ENCODE data around the gene HMGN3. TPM values are rescaled to one million over a fixed set of nuclear protein-coding genes. Genes with fewer than 3 reads are reported as not detected.

Gene HMGN3
- polyA plus RNA-seq, 1 of the 3 experiments (the other 2 are of a cell fraction) = 64.5 TPM

GRCh38 chr6:79249136-79249535 is 14.7 kb upstream of the HMGN3 start:
- H3K9ac ChIP-seq = no peak overlapping the region

GRCh38 chr6:79246891-79247290 is 12.4 kb upstream of the HMGN3 start:
- DNase-seq = no peak
- H3K27me3 ChIP-seq (ENCODE audit: insufficient read depth) = no peaks in the 10 kb centered on the region
- no peak for TF ChIP-seq FOXM1 (IDR thresholded peaks at IDR 0.05; ENCODE audit: low read depth)
- no peak for TF ChIP-seq EP300 (IDR thresholded peaks at IDR 0.05; ENCODE audit: borderline replicate concordance in 1 of 2, low read depth in 1 of 2, low read length in 1 of 2)
- TF ChIP-seq ELF1 (IDR thresholded peaks at IDR 0.05) = no peak
- TF ChIP-seq MAX (IDR thresholded peaks at IDR 0.05; ENCODE audit: low read depth) = no peak
- TF ChIP-seq MXI1 (IDR thresholded peaks at IDR 0.05; ENCODE audit: low read depth, low read length) = no peak
- TF ChIP-seq TEAD4 (IDR thresholded peaks at IDR 0.05; ENCODE audit: borderline replicate concordance, insufficient read depth) = no peak
- no peak for TF ChIP-seq TCF12 (IDR thresholded peaks at IDR 0.05)
- TF ChIP-seq RCOR1 (IDR thresholded peaks at IDR 0.05; ENCODE audit: low read length) = no peak
- TF ChIP-seq SIN3A (IDR thresholded peaks at IDR 0.05; ENCODE audit: borderline replicate concordance, low read depth, low read length) = no peak
- no peak for TF ChIP-seq FOSL2 (IDR thresholded peaks at IDR 0.05; ENCODE audit: borderline replicate concordance, low read depth)
- CTCF ChIA-PET = no interaction called here
- H3K9me2 ChIP-seq = no peaks in the 10 kb centered on the region
- no peaks in the 10 kb centered on the region for H3K79me2 ChIP-seq (ENCODE audit: insufficient read depth)
- H3F3A ChIP-seq (replicated peaks; ENCODE audit: insufficient read depth) = no peaks in the 10 kb centered on the region
- no peaks in the 10 kb centered on the region for H3K9me3 ChIP-seq
- H3K4me2 ChIP-seq = no peak overlapping the region
- H3K4me3 ChIP-seq (ENCODE audit: low read depth in 2 of 2, low read length in 1 of 2) = no peak overlapping the region
- no peak overlapping the region for H3K9ac ChIP-seq
- H3K27ac ChIP-seq (ENCODE audit: low read depth in 2 of 2, low read length in 1 of 2) = no peak overlapping the region
- H2AFZ ChIP-seq (ENCODE audit: low read depth) = no peak overlapping the region
- POLR2A ChIA-PET = no interaction called here
- no peaks in the 10 kb centered on the region for H4K20me1 ChIP-seq (ENCODE audit: insufficient read depth)
- no peaks in the 10 kb centered on the region for H3K4me1 ChIP-seq (ENCODE audit: control insufficient read depth in 1 of 2, insufficient read depth in 2 of 2, low read depth in 1 of 2, low read length in 1 of 2)
- no peaks in the 10 kb centered on the region for H3K36me3 ChIP-seq (replicated peaks in 1 of 2; ENCODE audit: control insufficient read depth in 1 of 2, insufficient read depth in 2 of 2, low read length in 1 of 2)

More at GRCh38 chr6:79249136-79249535, 14.7 kb upstream of the HMGN3 start:
- Histone ChIP-seq H3K9me2 (no peaks in the 10 kb centered on the region), H4K20me1 (ENCODE audit: insufficient read depth) (no peaks in the 10 kb centered on the region), H3K27me3 (ENCODE audit: insufficient read depth) (no peaks in the 10 kb centered on the region), H3K4me2 (no peak overlapping the region), H2AFZ (ENCODE audit: low read depth) (no peak overlapping the region), H3K4me3 (ENCODE audit: low read depth in 2 of 2, low read length in 1 of 2) (no peak overlapping the region), H3K4me1 (ENCODE audit: control insufficient read depth in 1 of 2, insufficient read depth in 2 of 2, low read depth in 1 of 2, low read length in 1 of 2) (no peaks in the 10 kb centered on the region), H3K79me2 (ENCODE audit: insufficient read depth) (no peaks in the 10 kb centered on the region), H3K36me3 (replicated peaks in 1 of 2; ENCODE audit: control insufficient read depth in 1 of 2, insufficient read depth in 2 of 2, low read length in 1 of 2) (no peaks in the 10 kb centered on the region), H3K27ac (ENCODE audit: low read depth in 2 of 2, low read length in 1 of 2) (no peak overlapping the region), H3F3A (replicated peaks; ENCODE audit: insufficient read depth) (no peaks in the 10 kb centered on the region), H3K9me3 (no peaks in the 10 kb centered on the region)
- POLR2A ChIA-PET = no interaction called here
- CTCF ChIA-PET = no interaction called here
- TF ChIP-seq, protein P1, sequence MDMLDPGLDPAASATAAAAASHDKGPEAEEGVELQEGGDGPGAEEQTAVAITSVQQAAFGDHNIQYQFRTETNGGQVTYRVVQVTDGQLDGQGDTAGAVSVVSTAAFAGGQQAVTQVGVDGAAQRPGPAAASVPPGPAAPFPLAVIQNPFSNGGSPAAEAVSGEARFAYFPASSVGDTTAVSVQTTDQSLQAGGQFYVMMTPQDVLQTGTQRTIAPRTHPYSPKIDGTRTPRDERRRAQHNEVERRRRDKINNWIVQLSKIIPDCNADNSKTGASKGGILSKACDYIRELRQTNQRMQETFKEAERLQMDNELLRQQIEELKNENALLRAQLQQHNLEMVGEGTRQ (IDR thresholded peaks at IDR 0.05; ENCODE audit: borderline replicate concordance, low read depth, low read length) = no peak
- no peak for DNase-seq
- 69% methylated on average over 2 of the region's 2 CpGs for whole genome bisulfite sequencing (ENCODE audit: low lambda C conversion rate)

DNA sequence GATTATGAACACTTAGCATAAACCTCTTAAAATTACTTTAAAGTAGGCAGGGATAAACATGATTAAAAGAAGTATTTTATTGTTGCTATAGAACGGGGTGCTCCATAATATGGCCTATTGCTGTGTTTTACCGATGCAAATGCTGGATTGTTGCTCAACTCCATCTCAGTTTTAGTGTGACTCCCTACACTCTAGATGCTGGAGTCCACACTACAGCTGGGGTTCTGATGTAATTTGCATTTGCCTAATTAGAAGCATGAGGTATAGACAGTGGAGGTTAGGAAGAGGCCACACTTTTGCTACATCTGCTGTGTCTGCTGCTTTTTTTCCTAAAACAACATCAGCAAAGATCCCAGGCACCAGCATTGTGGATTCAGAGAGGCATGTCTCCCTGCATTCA is 6.7 kb upstream of the HMGN3 start:
- ChIA-PET CTCF (no interaction called here), POLR2A (no interaction called here)
- Histone ChIP-seq H3K27ac (ENCODE audit: low read depth in 2 of 2, low read length in 1 of 2) (no peak overlapping the region), H4K20me1 (ENCODE audit: insufficient read depth) (no peaks in the 10 kb centered on the region), H3K4me2 (no peak overlapping the region), H3K79me2 (ENCODE audit: insufficient read depth) (no peaks in the 10 kb centered on the region), H3K4me3 (ENCODE audit: low read depth in 2 of 2, low read length in 1 of 2) (no peak overlapping the region), H3K9ac (no peak overlapping the region), H3K4me1 (ENCODE audit: control insufficient read depth in 1 of 2, insufficient read depth in 2 of 2, low read depth in 1 of 2, low read length in 1 of 2) (no peaks in the 10 kb centered on the region), H3K9me3 (no peaks in the 10 kb centered on the region), H3K9me2 (no peaks in the 10 kb centered on the region), H3K27me3 (ENCODE audit: insufficient read depth) (no peaks in the 10 kb centered on the region), H3K36me3 (replicated peaks in 1 of 2; ENCODE audit: control insufficient read depth in 1 of 2, insufficient read depth in 2 of 2, low read length in 1 of 2) (no peaks in the 10 kb centered on the region), H3F3A (replicated peaks; ENCODE audit: insufficient read depth) (no peaks in the 10 kb centered on the region), H2AFZ (ENCODE audit: low read depth) (no peak overlapping the region)
- 45% methylated on average over 2 of the region's 2 CpGs for WGBS (ENCODE audit: low lambda C conversion rate)
- DNase-seq = no peak
- TF ChIP-seq SIN3A (IDR thresholded peaks at IDR 0.05; ENCODE audit: borderline replicate concordance, low read depth, low read length) (no peak), GABPA (IDR thresholded peaks at IDR 0.05; ENCODE audit: low read depth) (no peak), FOSL2 (IDR thresholded peaks at IDR 0.05; ENCODE audit: borderline replicate concordance, low read depth) (no peak), RFX5 (IDR thresholded peaks at IDR 0.05; ENCODE audit: low read length) (no peak), RCOR1 (IDR thresholded peaks at IDR 0.05; ENCODE audit: low read length) (no peak), RAD21 (IDR thresholded peaks at IDR 0.05; ENCODE audit: low read length) (no peak), RXRA (IDR thresholded peaks at IDR 0.05; ENCODE audit: borderline replicate concordance, low read depth) (no peak), FOXJ3 (CRISPR knock-in tag; IDR thresholded peaks at IDR 0.05) (no peak), YY1 (IDR thresholded peaks at IDR 0.05; ENCODE audit: low read depth) (no peak), MAX (IDR thresholded peaks at IDR 0.05; ENCODE audit: low read depth) (no peak), TEAD4 (IDR thresholded peaks at IDR 0.05; ENCODE audit: borderline replicate concordance, insufficient read depth) (no peak), FOXM1 (IDR thresholded peaks at IDR 0.05; ENCODE audit: low read depth) (no peak), EZH2phosphoT487 (IDR thresholded peaks at IDR 0.05; ENCODE audit: borderline replicate concordance, low read depth) (no peak), MEF2A (IDR thresholded peaks at IDR 0.05; ENCODE audit: borderline replicate concordance, low read depth) (no peak), CHD2 (IDR thresholded peaks at IDR 0.05; ENCODE audit: low read length, partially characterized antibody) (no peak)
- TF ChIP-seq, protein P2, sequence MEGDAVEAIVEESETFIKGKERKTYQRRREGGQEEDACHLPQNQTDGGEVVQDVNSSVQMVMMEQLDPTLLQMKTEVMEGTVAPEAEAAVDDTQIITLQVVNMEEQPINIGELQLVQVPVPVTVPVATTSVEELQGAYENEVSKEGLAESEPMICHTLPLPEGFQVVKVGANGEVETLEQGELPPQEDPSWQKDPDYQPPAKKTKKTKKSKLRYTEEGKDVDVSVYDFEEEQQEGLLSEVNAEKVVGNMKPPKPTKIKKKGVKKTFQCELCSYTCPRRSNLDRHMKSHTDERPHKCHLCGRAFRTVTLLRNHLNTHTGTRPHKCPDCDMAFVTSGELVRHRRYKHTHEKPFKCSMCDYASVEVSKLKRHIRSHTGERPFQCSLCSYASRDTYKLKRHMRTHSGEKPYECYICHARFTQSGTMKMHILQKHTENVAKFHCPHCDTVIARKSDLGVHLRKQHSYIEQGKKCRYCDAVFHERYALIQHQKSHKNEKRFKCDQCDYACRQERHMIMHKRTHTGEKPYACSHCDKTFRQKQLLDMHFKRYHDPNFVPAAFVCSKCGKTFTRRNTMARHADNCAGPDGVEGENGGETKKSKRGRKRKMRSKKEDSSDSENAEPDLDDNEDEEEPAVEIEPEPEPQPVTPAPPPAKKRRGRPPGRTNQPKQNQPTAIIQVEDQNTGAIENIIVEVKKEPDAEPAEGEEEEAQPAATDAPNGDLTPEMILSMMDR (IDR thresholded peaks at IDR 0.05) = no peak
